HFF-Myc (cell line): Measurements from ENCODE around the gene GORASP1.

ENCODE experiments used
- DNase-seq: peaks from one replicate; pipeline ENCODE4 v3.0.0-alpha.2; 2011; ENCODE audit warnings: low read depth; ENCODE audit errors: extremely low read depth
- H3K4me3 ChIP-seq: replicated peaks from 2 replicates; pipeline ENCODE4 v1.5.1; 2011; ENCODE audit warnings: low read depth, mild to moderate bottlenecking, control low read depth, low read length
- CTCF ChIP-seq: IDR thresholded peaks from 2 replicates; pipeline ENCODE4 v1.5.1; 2012; ENCODE audit warnings: mild to moderate bottlenecking, low read depth, low read length, control low read depth; ENCODE audit errors: missing control alignments

The GORASP1 gene

GRCh38 chr3:39139442-39139841 lies 32.0 kb upstream of the GORASP1 start:
- no peak overlapping the region for H3K4me3 ChIP-seq
- TF ChIP-seq CTCF = no peak
- DNase-seq = no peak

- no peak for DNase-seq
- no peak overlapping the region for H3K4me3 ChIP-seq
- TF ChIP-seq CTCF = no peak
Observed at GRCh38 chr3:39138804-39139415, 31.5 kb upstream of the GORASP1 start.

- no peak for DNase-seq
- H3K4me3 ChIP-seq = no peak overlapping the region
- no peak for TF ChIP-seq CTCF
Observed at GRCh38 chr3:39137991-39138803, 30.8 kb upstream of the GORASP1 start.

- no peak for TF ChIP-seq CTCF
Observed at GRCh38 chr3:39137435-39137936, 30.1 kb upstream of the GORASP1 start.

GRCh38 chr3:39136533-39137434 lies 29.4 kb upstream of the GORASP1 start:
- no peak for TF ChIP-seq CTCF
- DNase-seq = no peak
- H3K4me3 ChIP-seq = no peak overlapping the region

More at GRCh38 chr3:39137435-39137936, 30.1 kb upstream of the GORASP1 start:
- no peak for DNase-seq
- H3K4me3 ChIP-seq = no peak overlapping the region

- no peak for DNase-seq
- TF ChIP-seq CTCF = no peak
- H3K4me3 ChIP-seq = no peak overlapping the region
Observed at GRCh38 chr3:39135170-39135805, 27.9 kb upstream of the GORASP1 start.
